Activated CD8-positive, alpha-beta T cell treated with anti-CD3 and anti-CD28 coated beads for 36 hours (primary cell): Measurements from ENCODE around the gene METTL22. TPM values are rescaled to one million over a fixed set of nuclear protein-coding genes. Genes with fewer than 3 reads are reported as not detected.
"Not testable (repeated sequence)": the region's sequence is repeated elsewhere in the genome, so short reads cannot be mapped to it uniquely, and the experiment has no call there.

Experiments
- ATAC-seq: fragments of 200-7000 bp; cut with Tn5 transposase; one replicate; pipeline ENCODE4 v1.10.0; 2021; ENCODE audit warnings: mild to moderate bottlenecking, moderate library complexity
- CTCF ChIA-PET: fragments of 350-600 bp; sonication (Branson Sonifier 250); formaldehyde crosslinking; loops from one replicate; lab custom pipeline; 2021; ENCODE audit warnings: antibody characterized with exemption; lab: Charles Lee
- POLR2A ChIA-PET: fragments of 350-600 bp; sonication (Branson Sonifier 250); formaldehyde crosslinking; loops from one replicate; lab custom pipeline; 2021; ENCODE audit warnings: antibody characterized with exemption; lab: Charles Lee
- DNase-seq: peaks from one replicate; pipeline ENCODE4 v3.0.0-alpha.2; 2020
- H3K27ac Mint-ChIP-seq: one replicate; pipeline ENCODE4 v1.8.0; 2021; ENCODE audit warnings: mild to moderate bottlenecking, mixed read lengths
- H3K27me3 Mint-ChIP-seq: one replicate; pipeline ENCODE4 v1.8.0; 2021; ENCODE audit warnings: mixed read lengths
- H3K36me3 Mint-ChIP-seq: one replicate; pipeline ENCODE4 v1.8.0; 2021; ENCODE audit warnings: low read depth, mixed read lengths
- H3K4me1 Mint-ChIP-seq: one replicate; pipeline ENCODE4 v1.8.0; 2021; ENCODE audit warnings: low read depth, mixed read lengths
- H3K4me3 Mint-ChIP-seq: one replicate; pipeline ENCODE4 v1.8.0; 2021; ENCODE audit warnings: mild to moderate bottlenecking, moderate library complexity, mixed read lengths
- H3K9me3 Mint-ChIP-seq: one replicate; pipeline ENCODE4 v1.8.0; 2021; ENCODE audit warnings: mixed read lengths
- CTCF ChIP-seq: fragments of 200-600 bp; IDR thresholded peaks from one replicate; pipeline ENCODE4 v1.8.0; 2022; ENCODE audit warnings: antibody characterized with exemption, mild to moderate bottlenecking
- intact Hi-C: fragments of 100-400 bp; cut with micrococcal nuclease; formaldehyde crosslinking; loops from one replicate; pipeline ENCODE4 v1.10.0; 2022
- total RNA-seq, 2 experiments: library from RNA; stranded (reverse); gene quantifications; one replicate each; pipeline ENCODE4 v1.2.3, GENCODE V29; 2021

Gene METTL22
- total RNA-seq, 2 experiments from 2014 or later: 31.7 to 31.9 TPM

DNA sequence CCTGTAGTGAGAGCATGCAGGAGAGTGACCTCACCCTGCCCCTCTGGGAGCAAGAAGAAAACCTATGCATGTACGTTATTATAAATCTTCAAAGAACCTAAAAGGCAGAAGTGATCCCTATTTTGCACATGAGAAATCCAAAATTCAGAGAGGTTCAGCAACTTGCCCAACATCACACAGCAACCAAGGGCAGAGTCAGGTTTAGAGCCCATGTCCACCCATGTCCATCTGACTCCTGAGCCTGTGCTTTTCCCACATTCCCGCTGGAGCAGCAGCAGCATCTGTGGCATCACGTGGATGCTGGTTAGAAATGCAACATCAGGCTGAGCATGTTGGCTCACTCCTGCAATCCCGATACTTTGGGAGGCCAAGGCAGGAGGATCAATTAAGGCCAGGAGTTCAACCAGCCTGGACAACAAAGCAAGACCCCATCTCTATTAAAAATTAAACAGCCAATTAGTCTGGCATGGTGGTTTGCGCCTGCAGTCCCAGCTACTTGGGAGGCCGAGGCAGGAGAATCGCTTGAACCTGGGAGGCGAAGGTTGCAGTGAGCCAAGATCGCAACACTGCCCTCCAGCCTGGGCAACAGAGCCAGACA lies 26.3 kb downstream of the METTL22 start:
- Mint-ChIP-seq H3K9me3 (no peaks in the 10 kb centered on the region), H3K36me3 (peaks cover 40% of the 10 kb centered on the region), H3K4me1 (peaks cover 10% of the 10 kb centered on the region), H3K4me3 (no peak overlapping the region), H3K27me3 (no peaks in the 10 kb centered on the region), H3K27ac (no peak overlapping the region)
- ChIA-PET POLR2A (no interaction called here), CTCF (no interaction called here)
- DNase-seq (no peak), ATAC-seq (no peak)
- no peak for TF ChIP-seq CTCF
- intact Hi-C loops: no loop called here

GRCh38 chr16:8648877-8649276 lies 27.4 kb downstream of the METTL22 start:
- ATAC-seq (no peak), DNase-seq (no peak)
- no peak for TF ChIP-seq CTCF
- ChIA-PET CTCF (no interaction called here), POLR2A (no interaction called here)
- intact Hi-C loops: no loop called here
- Mint-ChIP-seq H3K27ac (no peak overlapping the region), H3K9me3 (no peaks in the 10 kb centered on the region), H3K4me3 (no peak overlapping the region), H3K4me1 (peaks cover 10% of the 10 kb centered on the region), H3K27me3 (no peaks in the 10 kb centered on the region), H3K36me3 (peaks cover 33% of the 10 kb centered on the region)

DNA sequence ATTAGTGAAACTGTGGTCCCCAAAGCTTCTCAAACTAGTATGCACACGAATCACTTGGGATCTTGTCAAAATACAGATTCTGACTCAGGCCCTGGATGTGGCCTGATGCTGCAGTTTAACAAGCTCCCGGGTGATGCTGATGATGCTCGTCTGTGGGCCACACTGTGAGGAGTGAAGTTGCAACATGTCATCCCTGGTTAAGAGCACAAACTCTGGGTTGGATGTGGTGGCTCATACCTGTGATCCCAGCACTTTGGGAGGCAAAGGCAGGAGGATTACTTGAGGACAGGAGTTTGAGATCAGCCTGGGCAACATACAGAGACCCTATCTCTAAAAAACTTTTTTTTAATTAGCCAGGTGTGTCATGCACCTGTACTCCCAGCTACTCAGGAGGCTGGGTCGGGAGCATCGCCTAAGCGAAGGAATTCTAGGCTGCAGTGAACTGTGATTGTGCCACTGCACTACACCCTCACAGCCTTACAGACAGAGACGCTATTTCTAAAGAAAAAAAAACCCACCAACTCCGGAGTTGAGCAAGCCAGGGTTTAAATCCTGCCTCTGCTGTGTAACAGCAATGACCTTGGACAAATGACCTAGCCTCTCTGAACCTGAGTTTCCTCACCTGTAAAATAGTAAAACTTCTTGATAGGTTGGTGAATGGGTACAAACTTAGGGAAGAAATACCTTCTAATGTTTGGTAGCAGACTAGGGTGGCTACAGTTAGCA lies 28.5 kb downstream of the METTL22 start:
- ChIA-PET POLR2A (no interaction called here), CTCF (interaction anchor here (0.6 kb wide), 1 partner anchor 29 kb away, joined by 3 read pairs; no protein-coding TSS in a partner anchor)
- DNase-seq (no peak), ATAC-seq (no peak)
- peaks cover 4% of the 10 kb centered on the region for H3K4me1 Mint-ChIP-seq
- TF ChIP-seq CTCF: no peak
- no peak overlapping the region for H3K27ac Mint-ChIP-seq
- H3K36me3 Mint-ChIP-seq: peaks cover 22% of the 10 kb centered on the region
- intact Hi-C loops: no loop called here
- no peaks in the 10 kb centered on the region for H3K9me3 Mint-ChIP-seq
- H3K27me3 Mint-ChIP-seq: no peaks in the 10 kb centered on the region
- no peak overlapping the region for H3K4me3 Mint-ChIP-seq

GRCh38 chr16:8651958-8652357 lies 30.5 kb downstream of the METTL22 start:
- ATAC-seq, H3K9me3 Mint-ChIP-seq, intact Hi-C loops, H3K27me3 Mint-ChIP-seq, POLR2A ChIA-PET, H3K4me3 Mint-ChIP-seq, DNase-seq, H3K27ac Mint-ChIP-seq, CTCF ChIA-PET: not testable (repeated sequence)
- H3K4me1 Mint-ChIP-seq: peaks cover 13% of the 10 kb centered on the region
- H3K36me3 Mint-ChIP-seq: peaks cover 12% of the 10 kb centered on the region

DNA sequence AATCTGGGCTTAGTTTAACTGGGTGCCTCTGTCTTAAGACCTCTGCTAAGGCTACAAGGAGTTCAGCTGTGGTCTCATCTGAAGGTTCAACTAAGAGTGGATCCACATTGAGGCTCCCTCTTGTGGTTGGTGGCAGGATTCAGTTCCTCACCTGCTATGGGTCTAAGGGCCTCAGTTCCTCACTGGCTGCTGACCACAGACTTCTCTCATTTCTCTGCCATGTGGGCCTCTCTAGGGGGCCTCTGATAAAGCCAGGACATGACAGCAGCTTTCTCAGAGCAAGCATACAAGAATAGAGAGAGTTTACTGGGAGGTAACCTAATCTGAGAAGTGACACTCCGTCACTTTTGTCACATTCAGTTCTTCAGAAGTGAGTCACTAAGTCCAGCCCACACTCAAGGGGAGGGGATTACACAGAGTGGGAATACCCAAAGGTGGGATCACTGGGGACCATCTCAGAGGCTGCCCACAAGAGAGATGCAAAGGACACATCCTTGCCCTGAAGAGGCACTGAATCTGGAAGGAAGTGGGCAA lies 33.8 kb downstream of the METTL22 start:
- DNase-seq (peak; percentile 65), ATAC-seq (peak; percentile 87)
- H3K9me3 Mint-ChIP-seq: no peaks in the 10 kb centered on the region
- no peak overlapping the region for H3K4me3 Mint-ChIP-seq
- CTCF ChIA-PET: interaction anchor here (1.1 to 1.6 kb wide), 4 partner anchors 10 to 142 kb away, joined by 4 to 6 read pairs (median 5); partner anchors contain the start of genes PMM2 and TMEM186
- TF ChIP-seq CTCF: peak; percentile 33
- POLR2A ChIA-PET: interaction anchor here (0.9 kb wide), 1 partner anchor 213 kb away, joined by 3 read pairs; no protein-coding TSS in a partner anchor
- no peaks in the 10 kb centered on the region for H3K36me3 Mint-ChIP-seq
- H3K4me1 Mint-ChIP-seq: peaks cover 13% of the 10 kb centered on the region
- intact Hi-C loops: loop anchor here (5.0 kb wide), 3 partner anchors 88 to 227 kb away; partner anchors contain the start of genes LITAFD, PMM2 and TMEM186
- H3K27ac Mint-ChIP-seq: no peak overlapping the region
- H3K27me3 Mint-ChIP-seq: no peaks in the 10 kb centered on the region
